Neuron (in vitro differentiated cells): ENCODE results near the gene LDLRAD4.

ENCODE experiments used
- H2AFZ ChIP-seq: one replicate; pipeline ENCODE4 v1.6.1; 2013; ENCODE audit warnings: low read depth, mild to moderate bottlenecking, inconsistent platforms, low read length, moderate library complexity
- H3K27me3 ChIP-seq: one replicate; pipeline ENCODE4 v1.6.1; 2013; ENCODE audit warnings: low read length; ENCODE audit not compliant: insufficient read depth
- H3K36me3 ChIP-seq: one replicate; pipeline ENCODE4 v1.6.1; 2013; ENCODE audit warnings: low read length; ENCODE audit not compliant: insufficient read depth
- H3K4me1 ChIP-seq: one replicate; pipeline ENCODE4 v1.6.1; 2013; ENCODE audit warnings: low read length; ENCODE audit not compliant: insufficient read depth
- H3K4me3 ChIP-seq: 2 replicates; pipeline ENCODE4 v1.5.1; 2013; ENCODE audit warnings: mild to moderate bottlenecking, low read length, moderate library complexity
- H3K9me3 ChIP-seq: one replicate; pipeline ENCODE4 v1.6.1; 2013; ENCODE audit warnings: low read length

Gene LDLRAD4

DNA sequence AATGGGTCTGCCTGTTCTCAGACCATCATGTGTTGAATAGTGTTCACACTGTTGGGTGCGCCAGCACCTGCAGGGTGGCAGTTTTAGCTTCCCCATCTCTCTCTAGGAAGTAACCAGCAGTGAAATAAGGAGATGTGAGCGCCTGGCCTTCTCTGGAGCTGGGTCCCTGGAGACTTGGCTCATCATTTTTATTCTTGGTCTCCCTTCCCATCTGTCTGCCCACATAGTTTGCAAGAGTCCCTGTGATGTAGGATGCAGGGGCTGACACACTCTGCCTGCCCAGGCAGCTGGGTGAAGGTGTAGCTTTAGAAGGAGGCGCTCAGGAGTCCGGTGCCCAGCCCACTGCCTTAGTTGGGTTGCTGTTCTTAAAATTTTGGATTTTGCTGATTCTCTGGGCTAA lies 172.2 kb downstream of the LDLRAD4 start:
- Histone ChIP-seq H3K4me3 (no peak overlapping the region), H3K36me3 (no peaks in the 10 kb centered on the region), H2AFZ (no peak overlapping the region)

DNA sequence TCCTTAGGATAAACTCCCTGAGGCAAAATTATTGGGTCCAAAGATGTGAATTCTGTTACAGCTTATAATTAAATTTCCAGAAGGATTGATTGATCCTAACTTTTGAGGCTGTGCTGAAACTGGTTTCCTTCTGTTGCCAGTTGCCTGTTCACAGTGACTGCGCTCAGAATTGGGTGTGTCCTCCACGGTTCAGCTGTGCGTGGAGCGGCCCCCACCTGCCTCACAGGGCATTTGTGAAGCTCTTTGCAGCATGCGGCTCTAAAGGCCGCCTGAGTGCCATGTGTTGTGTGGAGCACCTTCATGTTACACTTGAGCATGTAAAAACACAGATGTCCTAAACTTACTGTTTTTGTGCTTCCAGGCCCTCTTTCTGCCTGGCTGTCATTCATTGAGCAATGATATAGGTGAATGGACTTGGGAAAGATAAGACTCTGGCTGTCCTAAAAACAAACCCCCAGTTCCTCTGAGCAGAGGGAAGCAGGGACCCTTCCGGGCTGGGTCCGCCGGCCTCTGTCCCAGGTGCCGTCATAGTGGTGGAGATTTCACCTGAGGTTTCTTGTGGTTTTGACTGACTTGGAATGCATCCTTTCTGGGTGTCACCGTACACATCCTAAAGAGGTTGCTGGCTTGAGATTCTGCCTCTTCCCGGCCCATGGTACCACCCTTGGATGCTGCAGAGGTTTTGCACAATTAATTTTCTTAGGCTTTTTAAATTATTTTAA lies 173.6 kb downstream of the LDLRAD4 start:
- Histone ChIP-seq H3K9me3 (no peaks in the 10 kb centered on the region), H2AFZ (no peak overlapping the region), H3K36me3 (no peaks in the 10 kb centered on the region), H3K27me3 (no peaks in the 10 kb centered on the region), H3K4me1 (no peaks in the 10 kb centered on the region), H3K4me3 (no peak overlapping the region)

More for the DNA sequence above, 172.2 kb downstream of the LDLRAD4 start:
- Histone ChIP-seq H3K9me3 (no peaks in the 10 kb centered on the region), H3K4me1 (no peaks in the 10 kb centered on the region), H3K27me3 (no peaks in the 10 kb centered on the region)

DNA sequence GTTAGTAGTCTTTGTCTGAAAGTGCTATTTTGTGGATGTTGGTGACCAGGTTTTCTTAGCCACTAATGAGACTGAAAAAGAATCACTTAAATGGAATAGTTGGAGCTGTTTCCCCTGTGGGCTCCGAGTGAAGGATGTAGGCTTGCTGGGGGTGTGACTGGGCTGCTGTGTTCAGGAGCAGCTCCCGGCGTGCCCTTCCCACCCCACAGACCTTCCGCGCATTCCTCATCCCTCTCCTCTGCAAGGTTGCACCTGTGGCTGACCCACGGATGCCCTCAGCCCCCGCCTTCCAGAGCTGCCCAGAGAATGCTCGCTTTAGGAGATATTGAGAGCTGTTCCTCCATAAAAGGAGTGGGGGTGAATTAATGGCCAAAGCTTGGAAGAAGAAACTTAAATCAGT lies 174.3 kb downstream of the LDLRAD4 start:
- H2AFZ ChIP-seq, result no peak overlapping the region
- no peaks in the 10 kb centered on the region for H3K4me1 ChIP-seq
- H3K27me3 ChIP-seq, result no peaks in the 10 kb centered on the region
- H3K4me3 ChIP-seq, result no peak overlapping the region
- H3K36me3 ChIP-seq, result no peaks in the 10 kb centered on the region
- H3K9me3 ChIP-seq, result no peaks in the 10 kb centered on the region

DNA sequence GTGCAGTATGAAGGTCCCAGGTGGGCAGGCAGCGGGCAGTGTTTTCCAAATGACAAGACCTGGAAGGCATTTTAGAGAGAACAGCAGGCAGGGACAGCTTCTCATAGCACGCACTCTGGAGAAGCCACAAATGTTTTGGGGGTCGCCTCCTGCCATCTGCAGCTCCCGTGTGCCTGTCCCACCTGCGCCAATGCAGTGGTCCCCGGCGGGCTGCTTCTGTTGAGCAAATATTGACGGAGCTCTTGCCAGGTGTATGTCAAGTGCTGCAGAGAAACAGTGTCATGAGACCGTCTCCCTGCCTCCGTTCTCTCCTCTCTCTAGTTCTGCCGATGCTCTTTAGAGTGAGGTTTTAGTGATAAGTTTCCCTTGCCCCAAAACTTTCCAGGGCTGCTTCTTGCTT lies 174.8 kb downstream of the LDLRAD4 start:
- Histone ChIP-seq H3K27me3 (no peaks in the 10 kb centered on the region), H3K4me1 (no peaks in the 10 kb centered on the region), H3K9me3 (no peaks in the 10 kb centered on the region), H3K36me3 (no peaks in the 10 kb centered on the region), H3K4me3 (no peak overlapping the region), H2AFZ (no peak overlapping the region)

DNA sequence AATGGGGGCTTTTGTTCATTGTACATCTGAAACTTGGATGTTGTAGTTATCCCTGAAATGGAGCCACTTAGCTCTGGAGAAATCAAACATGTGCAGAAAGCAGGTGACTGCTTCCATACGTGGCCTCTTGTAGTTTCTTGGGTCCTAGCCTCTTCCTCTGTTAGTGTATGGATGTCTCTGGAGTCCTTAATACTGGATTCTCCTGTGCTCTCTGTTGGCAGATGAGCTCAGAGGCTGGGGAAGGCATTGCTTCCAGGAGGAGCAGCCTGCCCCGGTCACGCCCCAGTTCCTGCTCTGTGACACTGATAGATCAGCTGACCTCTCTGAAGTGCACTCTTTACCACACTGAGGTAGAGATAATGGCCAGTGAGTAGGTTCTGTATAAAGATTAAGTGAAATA lies 176.2 kb downstream of the LDLRAD4 start:
- Histone ChIP-seq H3K4me1 (no peaks in the 10 kb centered on the region), H3K4me3 (no peak overlapping the region), H2AFZ (no peak overlapping the region), H3K27me3 (no peaks in the 10 kb centered on the region), H3K9me3 (no peaks in the 10 kb centered on the region), H3K36me3 (no peaks in the 10 kb centered on the region)

DNA sequence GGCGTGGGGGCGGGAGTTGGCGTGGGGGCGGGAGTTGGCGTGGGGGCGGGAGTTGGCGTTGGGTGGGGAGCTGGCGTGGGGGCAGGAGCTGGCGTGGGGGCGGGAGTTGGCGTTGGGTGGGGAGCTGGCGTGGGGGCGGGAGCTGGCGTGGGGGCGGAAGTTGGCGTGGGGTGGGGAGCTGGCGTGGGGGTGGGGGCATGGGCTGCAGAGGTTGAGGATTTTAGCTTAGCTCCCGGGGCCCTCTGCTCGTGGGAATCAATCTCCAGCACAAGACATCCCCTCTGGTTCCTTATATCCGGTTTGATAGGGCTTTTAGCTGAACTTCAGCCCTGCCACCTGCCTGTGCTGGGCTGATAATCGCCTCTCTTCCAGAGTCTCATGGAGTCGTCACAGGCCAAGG lies 177.0 kb downstream of the LDLRAD4 start:
- H3K4me1 ChIP-seq, result no peaks in the 10 kb centered on the region
- H2AFZ ChIP-seq, result no peak overlapping the region
- H3K36me3 ChIP-seq, result no peaks in the 10 kb centered on the region
- no peaks in the 10 kb centered on the region for H3K27me3 ChIP-seq
- H3K9me3 ChIP-seq, result no peaks in the 10 kb centered on the region
- H3K4me3 ChIP-seq, result no peak overlapping the region

DNA sequence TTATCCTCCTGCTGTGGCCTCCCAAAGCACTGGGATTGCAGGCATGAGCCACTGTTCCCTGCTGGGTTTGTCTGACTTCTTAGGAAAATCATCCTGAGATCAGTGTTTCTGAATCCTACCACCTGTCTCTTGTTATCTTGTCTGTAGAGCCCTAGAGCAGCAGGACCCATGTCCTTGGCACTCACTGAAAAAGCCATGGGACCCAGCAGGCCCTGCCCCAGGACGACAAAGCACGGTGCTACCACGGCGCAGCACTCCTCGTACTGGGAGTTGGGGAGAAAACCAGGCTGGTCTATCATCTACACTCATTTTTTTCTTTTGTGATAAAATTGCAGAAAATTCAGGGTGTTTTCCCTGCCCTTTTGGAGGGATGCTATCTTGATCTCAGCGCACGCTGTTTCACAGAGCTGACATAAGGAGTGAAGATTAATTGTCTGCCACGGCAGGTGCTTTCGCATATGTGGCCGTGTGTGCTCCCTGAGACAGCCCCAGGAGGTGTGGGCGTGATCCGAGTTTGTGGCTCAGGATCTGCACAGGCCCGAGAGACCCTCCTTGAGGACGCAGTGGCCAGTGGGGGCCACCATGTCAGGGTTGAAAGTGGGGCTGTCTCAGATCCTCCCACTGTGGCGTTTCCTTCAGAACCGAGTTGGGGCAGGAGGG lies 179.1 kb downstream of the LDLRAD4 start:
- no peaks in the 10 kb centered on the region for H3K4me1 ChIP-seq
- no peaks in the 10 kb centered on the region for H3K36me3 ChIP-seq
- H2AFZ ChIP-seq, result no peak overlapping the region
- H3K4me3 ChIP-seq, result no peak overlapping the region
- H3K9me3 ChIP-seq, result no peaks in the 10 kb centered on the region
- no peaks in the 10 kb centered on the region for H3K27me3 ChIP-seq

DNA sequence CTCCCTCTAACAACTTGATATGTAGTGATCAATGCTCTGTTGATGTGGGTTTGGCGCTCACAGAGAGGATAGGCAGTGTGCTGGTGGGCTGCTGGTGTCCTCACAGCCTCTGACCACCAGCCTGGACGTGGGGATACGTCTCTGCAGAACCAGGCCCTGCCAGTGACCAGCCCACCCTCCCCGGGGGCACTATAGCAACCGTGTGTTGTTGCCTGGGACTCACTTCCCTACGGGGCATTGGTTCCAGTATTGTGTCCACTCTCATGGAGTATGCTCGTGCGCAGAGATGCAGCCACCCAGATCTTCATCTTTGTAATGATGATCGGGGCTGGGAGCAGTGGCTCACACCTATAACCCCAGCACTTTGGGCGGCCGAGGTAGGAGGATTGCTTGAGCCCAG lies 180.1 kb downstream of the LDLRAD4 start:
- Histone ChIP-seq H3K4me1 (no peaks in the 10 kb centered on the region), H2AFZ (no peak overlapping the region), H3K4me3 (no peak overlapping the region), H3K9me3 (no peaks in the 10 kb centered on the region), H3K27me3 (no peaks in the 10 kb centered on the region), H3K36me3 (no peaks in the 10 kb centered on the region)

DNA sequence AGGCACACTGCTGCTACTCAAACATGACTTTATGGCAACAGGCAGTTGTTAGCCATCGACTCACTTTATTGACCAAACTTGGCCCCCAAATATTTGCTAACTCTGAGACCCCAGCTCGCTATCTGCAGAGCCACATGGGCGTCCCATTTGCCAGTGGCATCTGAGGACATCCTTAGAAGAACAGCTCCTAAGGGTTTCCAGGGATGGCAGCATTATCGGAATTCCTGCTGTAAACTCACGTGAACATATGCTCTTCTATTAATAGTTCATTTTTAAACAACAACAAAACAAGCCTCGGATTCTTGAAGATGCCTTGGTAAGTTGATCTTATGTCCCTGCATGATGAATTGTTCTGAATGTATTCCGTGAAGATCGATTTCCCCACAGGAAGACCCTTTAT lies 181.0 kb downstream of the LDLRAD4 start:
- no peaks in the 10 kb centered on the region for H3K4me1 ChIP-seq
- H3K9me3 ChIP-seq, result no peaks in the 10 kb centered on the region
- H3K36me3 ChIP-seq, result no peaks in the 10 kb centered on the region
- H3K27me3 ChIP-seq, result no peaks in the 10 kb centered on the region
- no peak overlapping the region for H2AFZ ChIP-seq
- no peak overlapping the region for H3K4me3 ChIP-seq

DNA sequence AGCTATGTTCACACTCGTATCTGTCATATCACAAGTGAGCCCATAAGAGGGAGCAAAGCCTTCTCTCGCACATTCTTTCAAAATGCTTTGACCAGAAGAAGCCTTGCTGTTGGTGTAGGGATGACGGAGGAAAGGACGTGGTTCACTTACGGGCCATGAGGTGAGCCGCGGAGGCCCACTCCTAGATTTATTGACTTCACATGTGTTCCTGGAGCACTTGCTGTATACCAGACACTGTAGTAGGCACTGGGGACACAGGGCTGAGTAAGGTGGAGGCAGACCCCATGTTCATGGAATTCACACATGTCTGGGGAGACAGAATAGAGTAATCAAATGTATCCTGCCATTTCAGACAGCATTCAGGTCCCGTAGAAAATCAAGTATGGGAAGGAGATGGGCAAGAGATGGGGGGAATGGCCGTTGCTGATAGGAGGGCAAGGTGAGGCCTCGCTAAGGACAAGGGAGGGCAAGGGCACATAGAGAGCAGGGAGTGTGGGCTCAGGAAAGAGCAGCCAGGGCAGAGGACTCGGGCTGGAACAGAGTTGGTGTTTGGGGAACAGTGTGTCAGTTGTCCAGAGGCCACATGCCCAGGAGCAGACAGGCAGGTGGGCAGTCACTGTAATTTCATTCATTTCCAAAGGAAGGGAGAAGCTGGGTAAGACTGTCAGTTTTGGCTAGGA lies 182.2 kb downstream of the LDLRAD4 start:
- no peak overlapping the region for H3K4me3 ChIP-seq
- H3K27me3 ChIP-seq, result no peaks in the 10 kb centered on the region
- no peak overlapping the region for H2AFZ ChIP-seq
- H3K9me3 ChIP-seq, result no peaks in the 10 kb centered on the region
- H3K36me3 ChIP-seq, result no peaks in the 10 kb centered on the region
- no peaks in the 10 kb centered on the region for H3K4me1 ChIP-seq

DNA sequence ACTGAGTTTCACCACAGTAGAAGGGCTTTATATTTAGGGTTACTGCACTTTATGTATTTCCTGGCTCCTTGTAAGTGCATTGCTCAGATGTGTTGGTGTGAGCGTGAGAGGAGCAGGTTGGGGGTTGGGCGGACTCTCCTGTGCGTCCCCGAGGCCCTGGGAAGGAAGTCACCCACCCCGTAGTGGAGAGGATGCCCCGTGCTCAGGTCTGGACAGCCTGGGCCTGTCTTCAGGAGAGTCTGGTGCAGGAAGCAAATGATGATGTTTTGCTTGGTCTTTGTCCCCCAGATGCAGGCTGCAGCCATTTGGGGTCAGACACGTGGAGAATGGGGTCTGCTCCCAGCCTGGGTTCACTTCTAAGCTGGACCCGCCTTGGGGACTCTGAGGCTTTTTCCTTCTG lies 182.8 kb downstream of the LDLRAD4 start:
- Histone ChIP-seq H3K4me3 (no peak overlapping the region), H3K9me3 (no peaks in the 10 kb centered on the region), H3K27me3 (no peaks in the 10 kb centered on the region), H3K36me3 (no peaks in the 10 kb centered on the region), H2AFZ (no peak overlapping the region), H3K4me1 (no peaks in the 10 kb centered on the region)

DNA sequence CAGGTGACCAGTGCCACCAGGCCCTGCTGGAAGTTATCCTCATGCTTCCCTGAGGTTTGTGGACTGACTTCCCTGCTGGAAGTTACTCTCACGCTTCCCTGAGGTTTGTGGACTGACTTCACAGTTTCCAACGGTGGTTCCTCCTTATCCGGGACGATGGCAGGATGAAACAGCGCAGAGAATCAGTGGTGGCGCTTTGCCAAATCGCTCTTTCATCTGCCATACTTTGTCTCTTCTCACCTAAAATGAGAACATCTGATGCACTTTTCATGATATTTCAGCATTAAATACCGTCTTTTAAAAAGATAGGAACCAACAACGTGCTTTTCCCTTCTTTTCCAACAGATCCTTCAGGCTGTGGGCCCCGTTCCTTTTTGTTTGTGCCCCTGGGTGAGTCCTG lies 183.3 kb downstream of the LDLRAD4 start:
- no peaks in the 10 kb centered on the region for H3K4me1 ChIP-seq
- no peak overlapping the region for H2AFZ ChIP-seq
- H3K36me3 ChIP-seq, result no peaks in the 10 kb centered on the region
- no peak overlapping the region for H3K4me3 ChIP-seq
- H3K9me3 ChIP-seq, result no peaks in the 10 kb centered on the region
- H3K27me3 ChIP-seq, result no peaks in the 10 kb centered on the region

DNA sequence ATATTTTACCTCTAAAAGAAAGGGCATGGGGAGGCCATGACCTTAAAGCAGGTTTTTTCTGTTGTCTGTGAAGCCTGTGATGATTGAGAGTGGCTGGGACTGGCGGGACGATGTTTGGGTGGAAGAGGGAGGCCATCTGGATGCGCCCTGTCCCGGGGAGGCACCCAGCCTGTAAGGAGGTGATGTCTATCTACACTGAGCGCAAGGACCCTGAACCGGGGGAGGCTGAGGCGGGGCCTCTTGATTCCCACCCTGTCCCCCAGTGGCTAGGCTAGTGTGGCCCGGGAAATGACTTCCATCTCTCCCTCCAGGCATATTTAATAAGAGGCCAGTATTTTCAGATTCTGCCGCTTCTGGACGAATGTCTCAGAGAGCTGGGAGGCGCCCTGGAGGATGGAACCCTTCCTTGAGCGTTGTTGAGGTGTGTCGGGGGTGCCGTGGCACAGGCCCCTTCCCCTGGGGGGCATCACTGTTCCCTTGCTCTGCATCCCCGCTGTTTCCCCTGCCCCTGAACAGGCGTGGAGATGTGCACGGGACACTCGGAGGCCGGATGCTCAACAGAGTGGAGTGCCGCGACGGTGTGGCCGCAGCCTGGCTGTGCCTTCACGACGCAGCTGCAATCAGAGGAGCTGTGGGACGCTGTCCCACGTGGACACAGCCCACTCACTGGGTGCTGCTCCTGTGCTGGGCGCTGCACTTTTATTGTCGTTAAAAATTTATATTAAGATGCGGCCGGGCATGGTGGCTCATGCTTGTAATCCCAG lies 185.4 kb downstream of the LDLRAD4 start:
- H3K9me3 ChIP-seq, result no peaks in the 10 kb centered on the region
- no peaks in the 10 kb centered on the region for H3K27me3 ChIP-seq
- no peak overlapping the region for H3K4me3 ChIP-seq

More for the DNA sequence above, 185.4 kb downstream of the LDLRAD4 start:
- Histone ChIP-seq H3K36me3 (no peaks in the 10 kb centered on the region), H2AFZ (no peak overlapping the region), H3K4me1 (no peaks in the 10 kb centered on the region)
